HEK293 (cell line): ENCODE measurements around the gene CCDC24.
A peak's percentile ranks its signal among the peaks of the same experiment; 100 is the strongest.

ENCODE experiments used
- CTCF ChIA-PET: fragments of 350-600 bp; formaldehyde crosslinking; extraction: SDS; loops from one replicate; lab custom pipeline; 2021; ENCODE audit warnings: antibody characterized with exemption; lab: Yijun Ruan, JAX
- POLR2A ChIA-PET: fragments of 300-600 bp; formaldehyde crosslinking; extraction: SDS; loops from one replicate; lab custom pipeline; 2020; ENCODE audit warnings: antibody characterized with exemption, inconsistent platforms; lab: Yijun Ruan, JAX
- H3K27ac ChIP-seq: fragments of 200-500 bp; sonication (Bioruptor generic); 2 replicates; pipeline ENCODE4 v1.5.1; 2014; ENCODE audit warnings: low read depth, low read length, control low read depth, inconsistent platforms; ENCODE audit errors: extremely low read depth
- H3K36me3 ChIP-seq, 2 experiments: fragments of 200-500 bp in 1 of 2; sonication (Bioruptor generic) in 1 of 2; 1 replicate in 1 of 2; 2 replicates in 1 of 2; pipeline ENCODE4 v1.5.1; 2014 to 2017; ENCODE audit warnings: inconsistent platforms in 2 of 2, low read length in 2 of 2; ENCODE audit not compliant: control insufficient read depth in 2 of 2, insufficient read depth in 1 of 2
- H3K4me1 ChIP-seq: fragments of 200-500 bp; sonication (Bioruptor generic); 2 replicates; pipeline ENCODE4 v1.5.1; 2014; ENCODE audit warnings: mild to moderate bottlenecking, low read length, inconsistent platforms; ENCODE audit not compliant: control insufficient read depth, insufficient read depth
- H3K4me3 ChIP-seq: 2 replicates; pipeline ENCODE4 v1.5.1; 2011; ENCODE audit warnings: low read depth, mild to moderate bottlenecking, control low read depth, low read length, moderate library complexity
- H3K9me3 ChIP-seq: fragments of 200-500 bp; sonication (Bioruptor generic); 2 replicates; pipeline ENCODE4 v1.5.1; 2014; ENCODE audit warnings: low read depth, low read length, inconsistent platforms; ENCODE audit not compliant: control insufficient read depth, insufficient read depth
- IKZF3 ChIP-seq: fragments of 450-650 bp; IDR thresholded peaks from 2 replicates; pipeline ENCODE4 v1.5.0; 2018; ENCODE audit warnings: missing biosample characterization, mild to moderate bottlenecking, missing genetic modification characterization, moderate library complexity
- OVOL3 ChIP-seq: fragments of 450-650 bp; formaldehyde crosslinking; IDR thresholded peaks from 2 replicates; pipeline ENCODE4 v1.5.1; 2016; ENCODE audit warnings: missing biosample characterization, missing genetic modification characterization
- PRDM10 ChIP-seq: fragments of 450-650 bp; formaldehyde crosslinking; IDR thresholded peaks from 2 replicates; pipeline ENCODE4 v1.5.1; 2016; ENCODE audit warnings: missing biosample characterization, missing genetic modification characterization
- ZBTB17 ChIP-seq: fragments of 450-650 bp; formaldehyde crosslinking; IDR thresholded peaks from 2 replicates; pipeline ENCODE4 v1.5.1; 2016; ENCODE audit warnings: missing biosample characterization, missing genetic modification characterization
- ZBTB6 ChIP-seq: fragments of 450-650 bp; formaldehyde crosslinking; IDR thresholded peaks from 2 replicates; pipeline ENCODE4 v1.5.1; 2017; ENCODE audit warnings: missing biosample characterization, missing genetic modification characterization
- ZFHX2 ChIP-seq: fragments of 450-650 bp; formaldehyde crosslinking; conservative IDR thresholded peaks from 2 replicates; pipeline ENCODE4 v1.5.1; 2016; ENCODE audit warnings: missing biosample characterization, missing genetic modification characterization
- ZIC2 ChIP-seq: fragments of 450-650 bp; formaldehyde crosslinking; IDR thresholded peaks from 2 replicates; pipeline ENCODE4 v1.5.1; 2016; ENCODE audit warnings: missing biosample characterization, missing genetic modification characterization
- ZNF133 ChIP-seq: fragments of 450-650 bp; formaldehyde crosslinking; IDR thresholded peaks from 2 replicates; pipeline ENCODE4 v1.5.1; 2016; ENCODE audit warnings: missing biosample characterization, missing genetic modification characterization
- ZNF138 ChIP-seq: fragments of 450-650 bp; formaldehyde crosslinking; IDR thresholded peaks from 2 replicates; pipeline ENCODE4 v1.5.1; 2016; ENCODE audit warnings: missing biosample characterization, missing genetic modification characterization, borderline replicate concordance
- ZNF146 ChIP-seq: fragments of 450-650 bp; formaldehyde crosslinking; IDR thresholded peaks from 2 replicates; pipeline ENCODE4 v1.5.1; 2016; ENCODE audit warnings: missing biosample characterization, missing genetic modification characterization
- ZNF174 ChIP-seq: fragments of 450-650 bp; formaldehyde crosslinking; IDR thresholded peaks from 2 replicates; pipeline ENCODE4 v1.5.0; 2017; ENCODE audit warnings: missing biosample characterization, mild to moderate bottlenecking, missing genetic modification characterization
- ZNF26 ChIP-seq: fragments of 450-650 bp; formaldehyde crosslinking; IDR thresholded peaks from 2 replicates; pipeline ENCODE4 v1.5.1; 2016; ENCODE audit warnings: missing biosample characterization, missing genetic modification characterization
- ZNF266 ChIP-seq: fragments of 450-650 bp; formaldehyde crosslinking; IDR thresholded peaks from 2 replicates; pipeline ENCODE4 v1.5.1; 2016; ENCODE audit warnings: missing biosample characterization, missing genetic modification characterization, low read depth
- ZNF292 ChIP-seq: fragments of 450-650 bp; formaldehyde crosslinking; IDR thresholded peaks from 2 replicates; pipeline ENCODE4 v1.5.1; 2016; ENCODE audit warnings: low read depth, missing biosample characterization, missing genetic modification characterization, borderline replicate concordance
- ZNF354C ChIP-seq: fragments of 450-650 bp; formaldehyde crosslinking; IDR thresholded peaks from 2 replicates; pipeline ENCODE4 v1.5.1; 2016; ENCODE audit warnings: missing biosample characterization, missing genetic modification characterization, low read depth, borderline replicate concordance
- ZNF580 ChIP-seq: fragments of 450-650 bp; formaldehyde crosslinking; IDR thresholded peaks from 2 replicates; pipeline ENCODE4 v1.5.1; 2016; ENCODE audit warnings: missing biosample characterization, missing genetic modification characterization
- ZNF776 ChIP-seq: fragments of 450-650 bp; formaldehyde crosslinking; IDR thresholded peaks from 2 replicates; pipeline ENCODE4 v1.5.0; 2017; ENCODE audit warnings: missing biosample characterization, missing genetic modification characterization, borderline replicate concordance
- ZSCAN30 ChIP-seq: fragments of 450-650 bp; IDR thresholded peaks from 2 replicates; pipeline ENCODE4 v1.5.1; 2018; ENCODE audit warnings: missing biosample characterization, mild to moderate bottlenecking, missing genetic modification characterization, moderate library complexity
- TF ChIP-seq, protein P1 (sequence below): fragments of 450-650 bp; formaldehyde crosslinking; IDR thresholded peaks from 2 replicates; pipeline ENCODE4 v1.5.1; 2016; ENCODE audit warnings: missing biosample characterization, missing genetic modification characterization
- TF ChIP-seq, protein P2 (sequence below): fragments of 450-650 bp; formaldehyde crosslinking; IDR thresholded peaks from 2 replicates; pipeline ENCODE4 v1.5.1; 2016; ENCODE audit warnings: missing biosample characterization, missing genetic modification characterization
- TF ChIP-seq, protein P3 (sequence below): fragments of 450-650 bp; IDR thresholded peaks from 2 replicates; pipeline ENCODE4 v1.5.1; 2018; ENCODE audit warnings: missing biosample characterization, missing genetic modification characterization
- TF ChIP-seq, protein P4 (sequence below): fragments of 450-650 bp; formaldehyde crosslinking; IDR thresholded peaks from 2 replicates; pipeline ENCODE4 v1.5.1; 2017; ENCODE audit warnings: missing biosample characterization, missing genetic modification characterization

Gene CCDC24

GRCh38 chr1:43991476-43992231 lies at the start of gene CCDC24:
TSS of gene CCDC24 (plus strand) at chr1:43991599. CDS start at chr1:43991879, 280 bp downstream.
- ChIA-PET POLR2A (interaction anchor here (0.5 to 1.8 kb wide), 5 partner anchors 16 to 507 kb away, joined by 3 to 15 read pairs (median 4); partner anchors contain the start of gene ATP6V0B), CTCF (interaction anchor here (0.7 to 6.5 kb wide), 7 partner anchors 14 to 295 kb away, joined by 3 to 53 read pairs (median 7); no protein-coding TSS in a partner anchor)
- Histone ChIP-seq H3K36me3 (peaks cover 0 to 14% of the 10 kb centered on the region in 2 experiments; a peak in 2 of 3 replicates), H3K27ac (peak within 1 kb of the TSS; percentile 39; the same call in 1 of the 2 replicates), H3K4me3 (peak within 1 kb of the TSS; percentile 72), H3K9me3 (no peaks in the 10 kb centered on the region), H3K4me1 (no peaks in the 10 kb centered on the region)
- TF ChIP-seq ZNF292 (tag by site-specific recombination) (no peak), ZIC2 (0 out of 2 replicates have a peak, but pooled peaks have one; percentile 12), ZNF174 (no peak), ZNF776 (no peak), ZNF133 (tag by site-specific recombination) (no peak), ZSCAN30 (tag by site-specific recombination) (0 out of 2 replicates have a peak, but pooled peaks have one; percentile 4), ZNF26 (tag by site-specific recombination) (no peak), ZNF580 (tag by site-specific recombination) (no peak), ZNF138 (tag by site-specific recombination) (no peak), IKZF3 (tag by site-specific recombination) (no peak), ZFHX2 (tag by site-specific recombination) (peak; percentile 80), ZBTB6 (tag by site-specific recombination) (no peak), ZBTB17 (tag by site-specific recombination) (peak; percentile 95), OVOL3 (tag by site-specific recombination) (no peak), ZNF354C (no peak), PRDM10 (tag by site-specific recombination) (peak; percentile 96), ZNF266 (tag by site-specific recombination) (no peak), ZNF146 (no peak)
- TF ChIP-seq, protein P1, sequence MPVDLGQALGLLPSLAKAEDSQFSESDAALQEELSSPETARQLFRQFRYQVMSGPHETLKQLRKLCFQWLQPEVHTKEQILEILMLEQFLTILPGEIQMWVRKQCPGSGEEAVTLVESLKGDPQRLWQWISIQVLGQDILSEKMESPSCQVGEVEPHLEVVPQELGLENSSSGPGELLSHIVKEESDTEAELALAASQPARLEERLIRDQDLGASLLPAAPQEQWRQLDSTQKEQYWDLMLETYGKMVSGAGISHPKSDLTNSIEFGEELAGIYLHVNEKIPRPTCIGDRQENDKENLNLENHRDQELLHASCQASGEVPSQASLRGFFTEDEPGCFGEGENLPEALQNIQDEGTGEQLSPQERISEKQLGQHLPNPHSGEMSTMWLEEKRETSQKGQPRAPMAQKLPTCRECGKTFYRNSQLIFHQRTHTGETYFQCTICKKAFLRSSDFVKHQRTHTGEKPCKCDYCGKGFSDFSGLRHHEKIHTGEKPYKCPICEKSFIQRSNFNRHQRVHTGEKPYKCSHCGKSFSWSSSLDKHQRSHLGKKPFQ (tag by site-specific recombination) = peak; percentile 37
- TF ChIP-seq, protein P2, sequence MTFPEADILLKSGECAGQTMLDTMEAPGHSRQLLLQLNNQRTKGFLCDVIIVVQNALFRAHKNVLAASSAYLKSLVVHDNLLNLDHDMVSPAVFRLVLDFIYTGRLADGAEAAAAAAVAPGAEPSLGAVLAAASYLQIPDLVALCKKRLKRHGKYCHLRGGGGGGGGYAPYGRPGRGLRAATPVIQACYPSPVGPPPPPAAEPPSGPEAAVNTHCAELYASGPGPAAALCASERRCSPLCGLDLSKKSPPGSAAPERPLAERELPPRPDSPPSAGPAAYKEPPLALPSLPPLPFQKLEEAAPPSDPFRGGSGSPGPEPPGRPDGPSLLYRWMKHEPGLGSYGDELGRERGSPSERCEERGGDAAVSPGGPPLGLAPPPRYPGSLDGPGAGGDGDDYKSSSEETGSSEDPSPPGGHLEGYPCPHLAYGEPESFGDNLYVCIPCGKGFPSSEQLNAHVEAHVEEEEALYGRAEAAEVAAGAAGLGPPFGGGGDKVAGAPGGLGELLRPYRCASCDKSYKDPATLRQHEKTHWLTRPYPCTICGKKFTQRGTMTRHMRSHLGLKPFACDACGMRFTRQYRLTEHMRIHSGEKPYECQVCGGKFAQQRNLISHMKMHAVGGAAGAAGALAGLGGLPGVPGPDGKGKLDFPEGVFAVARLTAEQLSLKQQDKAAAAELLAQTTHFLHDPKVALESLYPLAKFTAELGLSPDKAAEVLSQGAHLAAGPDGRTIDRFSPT (tag by site-specific recombination) = 0 out of 2 replicates have a peak, but pooled peaks have one; percentile 17
- TF ChIP-seq, protein P3, sequence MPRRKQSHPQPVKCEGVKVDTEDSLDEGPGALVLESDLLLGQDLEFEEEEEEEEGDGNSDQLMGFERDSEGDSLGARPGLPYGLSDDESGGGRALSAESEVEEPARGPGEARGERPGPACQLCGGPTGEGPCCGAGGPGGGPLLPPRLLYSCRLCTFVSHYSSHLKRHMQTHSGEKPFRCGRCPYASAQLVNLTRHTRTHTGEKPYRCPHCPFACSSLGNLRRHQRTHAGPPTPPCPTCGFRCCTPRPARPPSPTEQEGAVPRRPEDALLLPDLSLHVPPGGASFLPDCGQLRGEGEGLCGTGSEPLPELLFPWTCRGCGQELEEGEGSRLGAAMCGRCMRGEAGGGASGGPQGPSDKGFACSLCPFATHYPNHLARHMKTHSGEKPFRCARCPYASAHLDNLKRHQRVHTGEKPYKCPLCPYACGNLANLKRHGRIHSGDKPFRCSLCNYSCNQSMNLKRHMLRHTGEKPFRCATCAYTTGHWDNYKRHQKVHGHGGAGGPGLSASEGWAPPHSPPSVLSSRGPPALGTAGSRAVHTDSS (tag by site-specific recombination) = no peak
- TF ChIP-seq, protein P4, sequence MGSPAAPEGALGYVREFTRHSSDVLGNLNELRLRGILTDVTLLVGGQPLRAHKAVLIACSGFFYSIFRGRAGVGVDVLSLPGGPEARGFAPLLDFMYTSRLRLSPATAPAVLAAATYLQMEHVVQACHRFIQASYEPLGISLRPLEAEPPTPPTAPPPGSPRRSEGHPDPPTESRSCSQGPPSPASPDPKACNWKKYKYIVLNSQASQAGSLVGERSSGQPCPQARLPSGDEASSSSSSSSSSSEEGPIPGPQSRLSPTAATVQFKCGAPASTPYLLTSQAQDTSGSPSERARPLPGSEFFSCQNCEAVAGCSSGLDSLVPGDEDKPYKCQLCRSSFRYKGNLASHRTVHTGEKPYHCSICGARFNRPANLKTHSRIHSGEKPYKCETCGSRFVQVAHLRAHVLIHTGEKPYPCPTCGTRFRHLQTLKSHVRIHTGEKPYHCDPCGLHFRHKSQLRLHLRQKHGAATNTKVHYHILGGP (tag by site-specific recombination) = no peak
